CD4-positive, alpha-beta T cell treated with Interleukin-1 beta for 1 hour (primary cell): Measurements from ENCODE around the gene DCN.
"Not testable (repeated sequence)": the region's sequence is repeated elsewhere in the genome, so short reads cannot be mapped to it uniquely, and the experiment has no call there.

Experiments
- DNase-seq, 2 donors: peaks; one replicate each; pipeline ENCODE4 v3.0.0-alpha.2; 2020 to 2022

Gene DCN, protein sequence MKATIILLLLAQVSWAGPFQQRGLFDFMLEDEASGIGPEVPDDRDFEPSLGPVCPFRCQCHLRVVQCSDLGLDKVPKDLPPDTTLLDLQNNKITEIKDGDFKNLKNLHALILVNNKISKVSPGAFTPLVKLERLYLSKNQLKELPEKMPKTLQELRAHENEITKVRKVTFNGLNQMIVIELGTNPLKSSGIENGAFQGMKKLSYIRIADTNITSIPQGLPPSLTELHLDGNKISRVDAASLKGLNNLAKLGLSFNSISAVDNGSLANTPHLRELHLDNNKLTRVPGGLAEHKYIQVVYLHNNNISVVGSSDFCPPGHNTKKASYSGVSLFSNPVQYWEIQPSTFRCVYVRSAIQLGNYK

DNA sequence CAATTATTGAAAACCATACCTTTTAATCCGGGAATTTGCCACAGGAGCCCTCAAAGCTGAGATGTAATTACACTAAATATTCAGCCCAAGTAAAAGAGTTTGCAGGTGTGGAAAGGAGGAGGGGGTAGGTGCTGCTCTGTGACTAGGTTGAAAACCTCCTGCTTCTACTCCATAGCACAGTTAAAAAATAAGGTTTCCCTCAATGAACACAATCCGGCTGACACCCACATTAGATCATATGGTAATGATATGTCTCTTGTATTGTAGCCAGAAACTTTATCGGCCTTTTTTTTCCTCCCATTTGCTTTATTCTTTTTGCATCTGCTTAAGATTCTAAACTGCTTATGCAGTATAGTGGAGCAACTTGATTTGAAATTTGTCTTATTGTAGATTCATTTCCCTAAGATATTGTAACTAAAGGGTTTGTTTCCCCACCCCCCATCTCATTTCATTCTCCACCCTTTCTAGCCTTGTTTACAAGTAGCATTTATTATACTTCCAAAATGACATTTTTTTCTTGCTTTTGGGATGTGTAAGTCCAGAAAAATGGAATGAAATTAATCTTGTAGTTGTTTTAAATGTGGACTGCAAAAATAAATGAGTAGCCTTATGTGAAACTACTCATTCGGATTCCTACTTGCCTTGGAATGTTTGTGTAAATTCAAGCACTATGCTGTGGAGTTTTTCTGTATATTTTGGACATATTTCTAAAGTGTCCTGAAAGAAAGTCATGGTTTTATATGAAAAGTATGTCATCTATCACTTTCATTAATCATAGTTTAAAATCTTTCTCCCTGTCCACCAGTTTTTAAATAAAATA is at the start of gene DCN:
DCN (minus strand) TSS at position 182 of the 820 bp plus-strand sequence. CDS start 4,265 bp downstream, outside the sequence.
- no peak for DNase-seq

DNA sequence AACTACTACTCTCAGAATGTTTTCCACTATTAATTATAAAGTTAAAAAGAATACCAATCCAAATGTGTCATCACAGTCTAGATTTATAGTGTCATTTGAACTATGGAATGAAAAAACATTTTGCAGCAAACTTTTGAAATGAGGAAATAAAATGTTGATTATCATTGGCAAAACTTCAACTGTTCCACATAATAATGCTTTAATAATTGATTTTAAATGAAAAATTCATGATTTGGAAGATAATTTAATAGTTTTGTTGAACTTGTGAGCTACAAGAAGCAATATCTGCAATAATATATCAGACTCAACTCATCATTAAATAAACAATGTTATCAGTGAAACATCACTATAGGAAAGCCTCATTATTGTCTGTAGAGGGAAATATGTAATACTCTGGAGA is 48.2 kb upstream of the DCN start:
- no peak for DNase-seq

DNA sequence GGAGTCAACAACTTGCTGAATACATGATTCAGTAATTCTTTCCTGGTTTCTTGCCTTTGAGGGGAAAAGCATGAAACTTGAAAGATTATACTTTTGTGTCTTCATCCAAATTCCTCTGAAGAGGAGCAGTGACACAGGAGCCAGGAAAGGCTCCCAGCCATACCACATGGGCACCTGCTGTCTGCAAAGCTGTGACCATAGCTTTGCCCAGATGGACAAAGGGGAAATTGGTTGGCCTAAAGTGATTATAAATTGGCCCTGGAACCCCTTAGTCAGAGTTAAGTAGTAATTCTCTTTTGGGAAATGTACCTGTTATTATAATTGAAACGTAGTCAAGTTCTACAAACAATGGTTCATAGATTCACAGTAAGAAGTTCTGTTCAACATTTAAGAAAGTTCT is 44.3 kb upstream of the DCN start:
- DNase-seq: no peak

DNA sequence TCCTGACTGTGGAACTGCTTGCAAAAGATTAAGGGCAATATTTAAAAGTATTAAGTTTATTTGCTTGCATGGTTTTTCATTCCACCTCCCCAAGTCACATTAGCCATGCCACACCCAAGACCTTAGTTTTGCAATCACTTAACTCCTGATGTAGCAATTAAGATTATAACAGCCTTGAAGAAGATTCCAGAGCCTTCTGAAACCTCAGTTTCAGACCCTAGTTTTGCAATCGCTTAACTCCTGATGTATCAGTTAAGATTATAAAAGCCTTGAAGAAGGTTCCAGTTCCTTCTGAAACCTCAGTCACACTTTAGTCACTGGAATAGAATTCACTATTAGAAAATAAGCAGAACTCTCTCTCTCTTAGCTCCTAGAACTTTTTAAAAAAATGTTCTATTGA is 42.7 kb upstream of the DCN start:
- DNase-seq: no peak

DNA sequence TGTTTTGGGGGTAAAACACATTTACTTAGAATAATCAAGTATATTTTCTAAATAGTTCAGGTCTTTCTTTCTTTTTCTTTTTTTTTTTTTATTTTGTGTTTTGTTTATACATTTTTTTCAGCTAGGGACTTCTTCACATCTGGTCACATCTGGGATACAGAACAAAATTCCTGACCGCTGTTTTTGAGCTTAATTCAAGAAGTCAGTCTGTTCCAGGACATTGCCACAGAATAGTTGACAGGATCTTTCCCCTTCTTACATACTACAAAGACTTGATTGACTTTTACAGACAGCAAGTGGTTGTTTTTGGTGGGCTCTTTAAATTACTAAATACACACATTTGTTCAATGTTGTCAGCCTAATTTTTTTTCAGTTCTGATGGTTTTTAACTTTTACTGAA is 41.8 kb upstream of the DCN start:
- no peak for DNase-seq

DNA sequence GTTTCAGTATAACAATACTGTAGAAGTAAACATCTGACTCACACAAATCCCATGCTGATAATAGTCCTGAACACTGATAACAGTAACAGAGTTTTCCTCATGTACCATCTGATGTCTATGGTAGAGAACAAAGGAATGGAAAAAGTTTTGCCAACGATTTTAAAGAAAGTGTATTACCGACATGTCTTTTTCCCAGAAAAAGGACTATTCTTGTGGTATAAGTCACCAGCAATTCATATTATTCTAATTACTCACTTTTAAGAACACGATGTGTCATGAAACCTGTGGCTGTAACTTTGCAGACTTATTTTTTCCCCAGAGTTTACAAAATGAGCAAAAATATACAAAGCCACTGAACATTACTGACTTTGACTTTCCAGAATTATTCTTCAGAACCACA is 40.1 kb upstream of the DCN start:
- no peak for DNase-seq

DNA sequence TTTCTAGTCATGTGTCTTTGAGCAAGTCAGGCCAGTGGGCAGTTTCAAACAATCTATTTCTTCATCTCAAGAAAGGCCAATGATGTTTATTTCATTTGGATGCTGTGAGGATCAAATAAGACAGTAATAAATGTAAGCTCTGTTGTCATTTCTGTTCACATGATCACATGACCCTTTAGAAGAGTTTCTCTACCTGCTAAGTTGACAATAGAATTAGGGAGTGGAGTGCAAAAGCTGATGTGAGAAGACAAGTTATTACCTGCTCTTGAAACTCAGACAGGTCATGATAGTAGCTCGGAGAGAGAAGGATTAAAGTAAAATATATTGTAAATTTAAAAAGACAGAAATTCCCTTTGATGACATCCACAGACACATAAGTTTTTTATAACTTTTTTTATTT is 37.3 kb upstream of the DCN start:
- DNase-seq: no peak

DNA sequence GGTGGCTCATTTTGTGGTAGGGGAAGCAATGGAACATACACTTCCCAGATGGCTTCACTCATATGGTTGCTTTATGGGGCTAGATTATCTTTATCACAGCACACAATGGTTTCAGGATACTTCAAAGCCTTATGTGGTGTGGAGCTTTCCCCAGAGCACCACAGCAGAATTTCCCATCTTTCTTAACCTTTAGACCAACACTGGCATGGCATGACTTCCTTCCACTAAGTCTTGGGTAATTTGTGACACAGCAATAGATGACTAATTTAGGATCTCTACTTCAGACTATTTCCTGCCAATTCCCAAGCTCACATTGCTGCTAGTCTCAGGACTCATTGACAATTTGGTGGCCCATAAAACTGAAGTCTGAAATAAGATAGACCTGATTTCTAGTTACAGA is 36.9 kb upstream of the DCN start:
- no peak for DNase-seq

DNA sequence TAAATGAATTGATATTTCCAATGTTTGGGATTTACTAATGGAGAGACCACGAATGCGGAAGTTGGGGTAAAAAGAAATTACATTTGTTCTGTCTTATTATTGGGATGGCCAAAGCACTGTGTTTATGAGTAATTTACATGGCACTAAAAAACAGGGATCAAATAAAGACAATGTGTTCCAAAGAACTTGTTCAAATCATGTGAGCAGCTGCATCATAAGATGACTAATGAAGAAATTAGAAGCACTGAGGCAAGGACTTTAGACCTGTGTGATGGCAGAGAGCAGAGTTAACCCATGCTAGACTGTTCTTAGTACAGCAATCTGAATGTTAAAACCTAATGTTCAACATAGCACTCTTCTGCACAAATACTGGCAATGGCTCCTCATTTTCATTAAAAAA is 34.3 kb upstream of the DCN start:
- DNase-seq: no peak

DNA sequence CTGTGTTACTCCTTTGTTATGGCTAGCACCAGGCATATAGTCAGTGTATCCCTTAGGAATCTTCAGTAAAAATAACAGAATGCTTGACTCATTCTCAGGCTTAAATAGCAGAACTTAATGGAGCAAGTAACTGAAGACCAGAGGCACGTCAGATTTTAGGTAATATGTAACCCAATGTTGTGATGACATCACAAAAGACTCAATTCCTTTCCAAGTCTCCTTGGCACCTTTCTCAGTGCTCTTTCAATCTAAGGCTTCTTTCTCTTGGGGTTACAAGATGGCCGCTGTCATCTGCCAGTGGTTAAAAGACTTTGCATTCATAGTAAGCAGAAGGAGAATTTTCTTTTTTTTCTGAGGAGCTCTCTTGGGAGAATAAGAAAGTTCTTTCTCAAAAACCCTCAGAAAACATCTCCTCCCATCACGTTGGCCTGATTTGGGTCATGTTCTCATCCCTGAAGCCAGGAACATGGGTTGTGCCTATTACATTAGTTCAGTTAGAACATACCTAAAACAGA is 33.4 kb upstream of the DCN start:
- no peak for DNase-seq

DNA sequence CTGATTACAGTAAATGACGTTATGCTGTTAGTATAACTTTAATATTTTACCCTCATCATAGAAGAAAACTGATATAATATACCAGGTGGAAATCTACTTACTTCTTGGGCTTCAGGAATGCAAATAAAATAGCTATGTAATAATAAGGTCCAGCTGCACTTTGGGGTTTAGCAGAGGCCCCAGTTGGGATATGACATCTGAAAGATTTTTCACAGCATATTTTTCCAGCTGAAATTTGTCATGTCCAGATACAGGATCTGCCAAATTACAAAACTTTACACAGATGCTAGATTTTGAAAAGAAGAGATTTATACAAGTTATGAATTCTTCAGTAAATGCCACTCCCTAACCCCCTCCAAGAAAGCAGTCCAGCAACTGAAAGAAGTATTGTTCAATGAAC is 29.2 kb upstream of the DCN start:
- DNase-seq: no peak

DNA sequence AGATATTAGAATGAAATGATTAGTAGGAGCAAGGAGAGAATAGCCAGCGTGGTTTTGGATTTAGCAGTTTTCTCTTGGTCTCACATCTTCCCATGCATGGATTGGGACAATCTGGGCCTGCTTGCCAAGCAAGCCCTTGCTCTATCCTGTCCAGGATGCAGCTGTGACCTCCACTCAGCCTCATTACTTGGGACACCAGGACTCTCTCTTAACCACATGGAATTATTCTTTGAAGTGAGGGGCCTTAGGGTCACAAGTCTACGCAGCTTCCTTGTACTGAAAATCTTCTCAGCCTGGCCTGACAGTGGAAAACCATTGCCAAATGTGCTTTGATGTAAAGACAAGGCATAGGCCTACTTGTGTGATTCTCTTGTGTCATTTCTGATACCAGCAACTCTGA is 28.0 kb upstream of the DCN start:
- DNase-seq: no peak

DNA sequence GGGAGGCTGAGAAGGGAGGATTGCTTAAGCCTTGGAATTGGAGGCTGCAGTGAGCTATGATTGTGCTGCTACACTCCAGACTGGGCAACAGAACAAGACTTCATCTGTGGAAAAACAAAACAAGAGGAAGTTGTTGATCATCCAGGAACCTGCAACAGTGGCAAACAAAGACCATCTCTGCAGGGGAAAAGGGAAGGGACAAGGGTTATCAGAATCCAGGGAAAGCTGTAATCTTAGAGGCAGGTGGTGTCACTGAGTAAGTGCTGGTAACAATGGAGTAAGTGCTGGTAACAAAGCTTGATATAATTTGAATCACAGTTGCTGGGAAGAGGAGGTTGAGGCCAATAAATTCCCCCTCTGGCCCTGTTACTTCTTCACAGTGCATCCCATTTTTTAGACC is 27.5 kb upstream of the DCN start:
- DNase-seq: no peak

DNA sequence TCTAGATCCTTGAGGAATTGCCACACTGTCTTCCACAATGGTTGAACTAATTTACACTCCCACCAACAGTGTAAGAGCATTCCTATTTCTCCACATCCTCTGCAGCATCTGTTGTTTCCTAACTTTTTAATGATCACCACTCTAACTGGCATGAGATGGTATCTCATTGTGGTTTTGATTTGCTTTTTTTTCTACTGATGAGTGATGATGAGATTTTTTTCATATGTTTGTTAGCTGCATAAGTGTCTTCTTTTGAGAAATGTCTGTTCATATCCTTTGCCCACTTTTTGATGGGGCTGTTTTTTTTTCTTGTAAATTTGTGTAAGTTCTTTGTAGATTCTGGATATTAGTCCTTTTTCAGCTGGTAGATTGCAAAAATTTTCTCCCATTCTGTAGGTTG is 24.7 kb upstream of the DCN start:
- DNase-seq: not testable (repeated sequence)

DNA sequence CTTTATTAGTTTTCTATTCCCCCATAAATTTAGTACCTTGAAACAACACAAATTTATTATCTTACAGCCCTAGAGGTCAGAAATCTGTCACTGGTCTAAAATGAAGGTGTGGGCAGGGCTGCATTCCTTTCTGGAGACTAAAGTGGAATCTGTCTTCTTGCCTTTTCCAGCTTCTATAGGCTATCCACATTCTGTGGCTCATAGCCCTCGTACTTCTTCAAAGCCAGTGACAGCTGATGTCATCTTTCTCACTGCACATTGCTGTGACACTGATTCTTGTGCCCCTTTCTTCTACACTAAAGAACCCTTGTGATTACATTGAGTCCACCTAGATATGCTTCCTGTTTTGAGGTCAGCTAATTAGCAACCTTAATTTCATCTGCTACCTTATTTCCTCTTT is 23.2 kb upstream of the DCN start:
- no peak for DNase-seq

DNA sequence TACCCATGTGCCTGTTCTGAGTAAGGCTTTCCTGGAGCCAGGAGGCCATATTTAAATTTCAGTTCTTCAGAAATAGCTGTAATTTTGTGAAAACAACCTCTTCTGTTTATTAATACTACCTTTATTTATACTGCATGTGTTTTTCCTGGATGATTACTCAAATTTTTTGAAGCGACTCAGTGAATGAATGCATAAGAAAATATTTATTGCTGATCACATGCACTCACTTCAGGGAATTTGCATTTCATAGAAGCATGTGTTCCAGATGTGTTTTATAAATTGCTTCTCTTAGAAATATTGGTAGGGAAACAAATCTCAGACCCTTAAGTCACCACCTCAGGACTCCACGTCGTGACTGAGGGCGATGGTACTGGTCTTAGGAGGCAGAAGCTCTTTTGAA is 21.8 kb upstream of the DCN start:
- DNase-seq: no peak

DNA sequence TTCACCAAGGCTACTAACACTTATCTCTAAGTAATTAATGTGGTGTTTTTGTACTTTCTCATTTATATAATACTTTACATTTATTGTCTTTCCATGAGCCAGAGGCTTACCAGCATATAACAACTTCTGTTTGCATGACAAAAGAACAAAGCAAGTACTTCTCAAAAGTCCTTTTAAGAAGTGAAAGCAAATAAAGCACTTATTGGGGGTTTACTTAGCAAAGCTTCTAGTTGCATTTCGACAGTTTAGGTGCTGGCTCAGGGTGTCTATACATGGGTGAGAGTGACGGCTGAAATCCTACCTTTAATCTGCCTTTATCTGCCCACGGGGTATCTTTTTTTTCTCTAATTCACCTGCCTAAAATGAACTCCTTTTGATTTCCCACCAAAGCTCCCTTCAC is 21.0 kb upstream of the DCN start:
- DNase-seq: no peak

DNA sequence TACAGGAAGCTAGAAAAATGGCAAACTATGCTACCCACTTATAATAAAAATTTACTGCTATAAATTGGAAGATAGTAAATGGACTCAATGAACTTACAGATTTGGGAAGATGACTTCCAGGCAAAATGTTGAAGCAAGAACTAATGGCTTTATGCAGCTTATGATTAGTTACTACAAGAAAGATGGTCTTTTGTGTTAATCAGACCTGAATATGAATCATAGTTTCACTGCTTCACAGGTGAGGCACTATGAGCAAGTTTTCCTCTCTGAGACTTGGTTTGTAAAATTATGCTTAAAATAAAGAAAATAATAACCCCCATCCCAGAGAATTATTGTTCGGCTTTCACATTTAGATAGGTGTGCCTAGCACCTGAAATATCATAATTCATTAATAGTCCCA is 19.8 kb upstream of the DCN start:
- no peak for DNase-seq

DNA sequence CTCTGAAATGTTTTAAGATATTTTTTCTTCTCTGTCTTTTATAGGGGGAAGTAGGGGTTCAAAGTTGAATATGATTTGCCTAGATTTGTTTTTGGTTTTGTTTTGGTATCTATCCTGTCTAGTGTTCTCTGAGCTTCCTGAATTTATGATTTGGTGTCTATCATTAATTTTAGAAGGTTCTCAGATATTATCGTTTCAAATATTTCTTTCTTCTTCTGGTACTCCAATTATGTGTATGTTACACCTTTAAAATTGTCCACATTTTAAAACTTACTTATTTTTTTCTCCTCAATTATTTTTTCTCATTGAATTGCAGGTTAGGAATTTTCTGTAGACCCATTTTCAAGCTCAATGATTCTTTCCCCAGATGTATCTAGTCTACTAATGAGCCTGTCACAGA is 13.8 kb upstream of the DCN start:
- DNase-seq: no peak

DNA sequence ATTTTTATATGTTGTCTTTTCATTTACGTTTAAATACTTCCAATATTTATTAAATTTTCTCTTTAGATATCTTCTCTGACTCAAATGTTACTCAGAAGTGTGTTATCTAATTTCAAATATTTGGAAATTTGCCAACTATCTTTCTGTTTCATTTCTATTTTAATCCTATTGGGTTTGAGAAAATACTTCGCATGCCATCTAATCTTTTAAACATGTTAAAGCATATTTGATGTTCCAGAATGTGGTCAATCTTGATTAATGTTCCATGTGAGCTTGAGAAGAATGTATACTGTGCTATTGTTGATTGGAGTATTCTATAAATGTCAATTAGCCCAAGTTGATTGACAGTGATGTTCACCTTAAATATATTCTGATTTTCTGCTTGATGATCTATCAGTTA is 11.9 kb upstream of the DCN start:
- DNase-seq: no peak

DNA sequence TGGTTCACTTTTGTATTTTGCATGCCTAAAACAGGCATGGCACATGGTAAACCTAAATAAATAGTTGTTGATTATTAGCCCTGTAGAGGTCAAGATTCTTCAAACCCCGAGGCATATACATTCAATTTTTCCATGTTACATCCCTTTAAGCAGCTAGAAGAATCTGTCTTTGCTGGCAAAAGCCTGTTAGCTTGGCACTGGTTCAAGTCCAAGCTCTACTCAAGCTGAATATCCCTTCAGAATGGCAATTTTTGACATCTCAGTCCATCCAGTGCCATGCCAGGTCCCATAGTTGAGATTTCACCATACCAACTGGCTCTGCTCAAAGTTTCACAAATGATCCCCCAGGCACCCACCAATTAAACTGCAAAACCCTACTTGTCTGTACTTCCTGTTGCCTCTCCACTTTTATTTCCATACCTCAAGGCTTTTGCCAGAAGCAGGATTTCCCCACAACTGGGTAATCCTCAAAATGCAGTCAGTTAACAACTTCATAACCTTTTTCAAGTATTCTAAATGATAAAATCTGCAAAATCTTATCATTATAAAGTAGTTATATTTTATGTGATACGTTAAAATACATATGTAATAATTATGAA is 9.0 kb upstream of the DCN start:
- DNase-seq: no peak

DNA sequence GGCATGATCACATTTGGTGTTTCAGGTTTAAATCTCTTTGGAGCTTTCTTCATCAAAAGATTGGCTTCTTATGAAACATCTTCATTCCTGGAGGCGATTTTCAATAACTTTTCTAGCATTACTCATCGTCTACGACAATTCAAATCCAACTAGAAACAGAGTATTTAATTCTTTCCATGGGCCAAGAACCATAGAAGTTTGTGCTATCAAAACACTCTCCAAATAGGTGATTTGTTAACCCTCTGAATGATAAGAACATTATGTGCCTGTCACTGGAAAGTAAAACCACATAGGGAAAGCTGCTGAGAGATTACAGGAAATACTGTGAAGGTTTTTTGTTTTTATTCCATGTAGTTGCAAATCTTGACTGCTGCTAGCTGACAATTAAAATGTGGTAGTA is 6.9 kb upstream of the DCN start:
- no peak for DNase-seq

DNA sequence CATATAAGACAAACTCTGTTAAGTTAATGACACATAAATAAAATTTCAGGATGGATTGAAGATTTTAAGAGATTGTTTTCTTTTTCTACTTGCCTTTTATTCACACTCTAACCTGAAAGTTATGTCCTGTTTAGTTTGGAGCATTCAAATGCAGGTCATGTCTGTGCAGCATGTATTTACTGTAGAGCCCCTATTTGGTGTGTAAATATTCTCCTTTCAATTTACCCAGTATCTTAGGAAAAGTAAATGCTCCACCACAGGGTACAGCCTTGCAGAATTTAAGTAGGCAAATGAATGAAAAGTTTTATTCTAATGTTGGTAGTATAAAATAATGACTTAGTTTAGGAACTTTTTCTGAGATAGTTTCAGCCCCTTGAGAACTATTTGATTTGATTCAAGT is 6.2 kb upstream of the DCN start:
- no peak for DNase-seq

DNA sequence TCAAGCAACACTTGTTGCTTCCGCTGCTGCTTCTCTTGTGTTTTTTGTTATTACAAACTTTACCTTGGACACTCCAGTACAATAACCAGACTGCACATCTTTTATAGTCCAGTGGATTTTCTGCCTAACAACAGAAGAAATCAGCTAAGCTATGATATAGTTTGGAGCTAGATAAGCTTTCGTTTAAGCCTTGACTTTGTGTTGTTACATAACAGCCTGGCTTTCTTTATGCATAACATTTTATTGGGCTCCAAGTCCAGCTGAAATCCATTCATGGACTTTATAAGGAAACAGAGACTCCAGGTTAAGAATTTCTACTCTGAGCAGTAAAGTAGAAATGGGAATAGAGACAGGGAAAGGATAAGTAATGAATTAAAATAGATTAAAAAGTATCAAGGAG is 3.5 kb upstream of the DCN start:
- no peak for DNase-seq
